ENCODE results near the gene GCNA. TPM values are rescaled to one million over a fixed set of nuclear protein-coding genes. Genes with fewer than 3 reads are reported as not detected.
"Not testable (repeated sequence)": the region's sequence is repeated elsewhere in the genome, so short reads cannot be mapped to it uniquely, and the experiment has no call there.

Gene GCNA
- total RNA-seq, 1 donor from 2014 or later: 2.1 TPM

DNA sequence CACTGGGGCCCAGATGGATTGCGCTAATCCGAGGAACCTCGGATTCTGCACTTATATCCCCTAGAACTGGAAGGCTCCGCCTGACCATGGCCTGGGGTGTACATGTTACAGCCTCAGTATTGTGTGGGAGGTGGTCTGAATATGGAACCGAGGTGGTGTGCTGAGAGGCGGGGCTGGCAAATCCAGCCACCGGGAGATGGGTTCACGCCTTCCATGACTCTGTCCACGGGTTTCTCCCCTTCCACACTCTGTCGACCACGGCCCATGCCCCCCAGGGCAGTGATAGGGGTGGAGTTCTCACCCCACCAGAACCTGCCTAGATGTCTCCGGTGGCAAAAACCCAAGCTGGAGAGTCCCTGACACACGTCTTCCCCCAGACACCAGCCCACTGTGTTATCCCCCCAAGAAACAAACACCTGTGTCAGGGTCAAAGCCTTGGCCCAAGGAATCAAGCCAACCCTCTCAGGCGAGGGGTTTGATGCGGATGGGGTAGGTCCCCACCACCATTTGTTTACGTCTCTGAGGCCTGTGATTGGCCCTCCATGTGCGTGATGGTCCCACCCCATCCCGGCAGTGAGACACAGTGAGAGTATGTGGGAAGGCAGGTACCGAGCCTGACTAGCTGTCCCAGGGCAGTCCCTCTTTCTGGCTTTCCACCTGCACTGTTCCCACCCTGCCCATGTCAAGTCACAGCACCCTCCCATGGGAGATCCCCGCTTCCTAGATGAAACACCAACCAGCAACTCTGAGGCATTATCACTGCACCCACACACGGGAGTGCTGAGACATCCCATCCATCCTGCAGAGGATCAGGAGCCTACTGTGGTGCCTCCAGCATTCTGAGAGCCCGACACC, 82.6 kb downstream of the GCNA start:
- DNase-seq (no peak), ATAC-seq (no peak)
- Histone ChIP-seq H3K4me1 (no peaks in the 10 kb centered on the region), H3K27me3 (ENCODE audit: low read depth) (no peaks in the 10 kb centered on the region), H3K9me3 (no peaks in the 10 kb centered on the region), H3K27ac (no peak overlapping the region), H3K4me3 (no peak overlapping the region), H3K36me3 (no peaks in the 10 kb centered on the region)
- TF ChIP-seq, protein P1, sequence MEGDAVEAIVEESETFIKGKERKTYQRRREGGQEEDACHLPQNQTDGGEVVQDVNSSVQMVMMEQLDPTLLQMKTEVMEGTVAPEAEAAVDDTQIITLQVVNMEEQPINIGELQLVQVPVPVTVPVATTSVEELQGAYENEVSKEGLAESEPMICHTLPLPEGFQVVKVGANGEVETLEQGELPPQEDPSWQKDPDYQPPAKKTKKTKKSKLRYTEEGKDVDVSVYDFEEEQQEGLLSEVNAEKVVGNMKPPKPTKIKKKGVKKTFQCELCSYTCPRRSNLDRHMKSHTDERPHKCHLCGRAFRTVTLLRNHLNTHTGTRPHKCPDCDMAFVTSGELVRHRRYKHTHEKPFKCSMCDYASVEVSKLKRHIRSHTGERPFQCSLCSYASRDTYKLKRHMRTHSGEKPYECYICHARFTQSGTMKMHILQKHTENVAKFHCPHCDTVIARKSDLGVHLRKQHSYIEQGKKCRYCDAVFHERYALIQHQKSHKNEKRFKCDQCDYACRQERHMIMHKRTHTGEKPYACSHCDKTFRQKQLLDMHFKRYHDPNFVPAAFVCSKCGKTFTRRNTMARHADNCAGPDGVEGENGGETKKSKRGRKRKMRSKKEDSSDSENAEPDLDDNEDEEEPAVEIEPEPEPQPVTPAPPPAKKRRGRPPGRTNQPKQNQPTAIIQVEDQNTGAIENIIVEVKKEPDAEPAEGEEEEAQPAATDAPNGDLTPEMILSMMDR (IDR thresholded peaks at IDR 0.05): no peak
- intact Hi-C loops (cut with DNase I): no loop called here

DNA sequence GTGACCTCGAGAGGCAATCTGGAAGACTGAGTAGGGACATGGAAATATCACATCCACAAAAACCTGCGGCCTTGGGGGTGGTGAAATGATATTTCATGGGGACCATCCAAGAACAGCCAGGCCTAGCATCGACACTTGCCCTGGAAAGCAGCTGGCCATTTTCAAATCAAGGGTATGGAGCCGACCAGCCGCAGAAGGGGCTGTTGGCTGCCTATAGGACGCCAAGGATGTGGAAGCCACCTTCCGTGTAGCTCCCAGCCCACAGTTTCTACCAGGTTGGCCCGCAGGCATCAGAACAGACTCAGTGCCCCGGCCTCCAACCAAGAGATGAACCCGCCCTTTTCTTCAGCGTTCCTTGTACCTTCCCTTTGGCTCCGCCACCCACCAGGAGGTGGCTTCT, 83.7 kb downstream of the GCNA start:
- intact Hi-C loops (cut with DNase I): no loop called here
- Histone ChIP-seq H3K27me3 (ENCODE audit: low read depth) (no peaks in the 10 kb centered on the region), H3K36me3 (no peaks in the 10 kb centered on the region), H3K9me3 (no peaks in the 10 kb centered on the region), H3K27ac (no peak overlapping the region), H3K4me3 (no peak overlapping the region), H3K4me1 (no peaks in the 10 kb centered on the region)
- DNase-seq: no peak
- no peak for ATAC-seq
- TF ChIP-seq, protein P1 (IDR thresholded peaks at IDR 0.05): no peak

DNA sequence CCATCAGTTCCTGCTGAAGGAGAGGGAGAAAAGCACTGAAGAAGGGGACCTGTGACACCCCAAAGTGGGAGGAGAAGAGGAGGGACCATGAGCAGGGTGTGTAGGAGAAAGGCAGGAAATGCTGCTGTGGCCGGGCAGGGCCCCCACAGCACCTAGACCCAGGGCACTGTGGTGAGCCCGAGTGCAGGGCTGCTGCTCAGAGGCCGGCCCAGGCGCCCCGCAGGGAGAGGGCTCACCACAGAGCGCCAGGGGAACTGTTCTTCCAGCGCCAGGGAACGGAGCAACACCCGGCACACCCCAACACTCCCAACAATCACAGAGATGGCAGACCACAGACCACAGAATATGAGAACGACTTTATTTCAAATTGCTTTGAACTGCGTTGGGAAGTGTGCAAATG, 84.4 kb downstream of the GCNA start:
- H3K4me3 ChIP-seq; H3K27ac ChIP-seq; H3K27me3 ChIP-seq (ENCODE audit: low read depth); H3K36me3 ChIP-seq; H3K9me3 ChIP-seq; DNase-seq; intact Hi-C loops (cut with DNase I); ATAC-seq; H3K4me1 ChIP-seq: not testable (repeated sequence)

Other genes starting within 250 kb of the GCNA start
- 30.9 TPM for gene TAF1, start 212.1 kb upstream of the GCNA start, total RNA-seq
- gene OGT, start 45.3 kb upstream of the GCNA start, total RNA-seq: 149 TPM
- gene CXCR3, start 40.1 kb downstream of the GCNA start, total RNA-seq: 1.9 TPM
- not detected for gene CXorf49, start 139.8 kb downstream of the GCNA start, total RNA-seq
- not detected for gene CXorf49B, start 184.9 kb downstream of the GCNA start, total RNA-seq

All from lower lobe of right lung (tissue), 2 donors.